HFFc6 (cell line): ENCODE results near the gene SUSD1. TPM values are rescaled to one million over a fixed set of nuclear protein-coding genes. Genes with fewer than 3 reads are reported as not detected.

Experiments used
- DNase-seq: peaks from one replicate; pipeline ENCODE4 v3.0.0-alpha.2; 2018
- H3K27ac Mint-ChIP-seq: 2 replicates; pipeline ENCODE4 v1.8.0; 2020; ENCODE audit warnings: mild to moderate bottlenecking, mixed read lengths
- H3K27me3 Mint-ChIP-seq: 2 replicates; pipeline ENCODE4 v1.8.0; 2021; ENCODE audit warnings: mild to moderate bottlenecking, moderate library complexity, mixed read lengths; ENCODE audit not compliant: insufficient read depth
- H3K36me3 Mint-ChIP-seq: 2 replicates; pipeline ENCODE4 v1.8.0; 2021; ENCODE audit warnings: low read depth, mixed read lengths
- H3K4me1 Mint-ChIP-seq: 2 replicates; pipeline ENCODE4 v1.8.0; 2020; ENCODE audit warnings: low read depth, mixed read lengths
- H3K4me3 Mint-ChIP-seq: 2 replicates; pipeline ENCODE4 v1.8.0; 2020; ENCODE audit warnings: mild to moderate bottlenecking, moderate library complexity, mixed read lengths
- H3K9me3 Mint-ChIP-seq: 2 replicates; pipeline ENCODE4 v1.8.0; 2020; ENCODE audit warnings: mild to moderate bottlenecking, mixed read lengths
- CTCF ChIP-seq: fragments of 200-600 bp; sonication (generic); IDR thresholded peaks from 2 replicates; pipeline ENCODE4 v1.5.0; 2021; ENCODE audit warnings: antibody characterized with exemption, mild to moderate bottlenecking
- total RNA-seq, 6 experiments: library from RNA; stranded (reverse); fragmentation: NEBNext Ultra II Directional; extraction: Animal tissue kit (Norgen Biotek cat#: 25700); gene quantifications; 2 replicates in 1 of 6; 3 replicates in 5 of 6; pipeline ENCODE4 v1.2.3, GENCODE V29; 2021

Gene SUSD1
- total RNA-seq, 6 experiments from 2014 or later = 3.5 to 9.4 (median 8.2) TPM

- no peak for DNase-seq
- H3K4me3 Mint-ChIP-seq = peak overlapping the region; percentile 47; the same call in 1 of the 2 replicates
- H3K27ac Mint-ChIP-seq = peak overlapping the region; percentile 95
- no peaks in the 10 kb centered on the region for H3K9me3 Mint-ChIP-seq
- H3K36me3 Mint-ChIP-seq = no peaks in the 10 kb centered on the region
- H3K4me1 Mint-ChIP-seq = peaks cover 51% of the 10 kb centered on the region
- no peak for TF ChIP-seq CTCF
- H3K27me3 Mint-ChIP-seq = no peaks in the 10 kb centered on the region; the same call in 1 of the 2 replicates
These were observed 161.8 kb downstream of the SUSD1 start for GRCh38 chr9:112013266-112013665.

GRCh38 chr9:112012026-112012902, 162.8 kb downstream of the SUSD1 start:
- Mint-ChIP-seq H3K36me3 (no peaks in the 10 kb centered on the region), H3K4me1 (peaks cover 61% of the 10 kb centered on the region), H3K4me3 (peak overlapping the region; percentile 47), H3K27ac (peak overlapping the region; percentile 95), H3K27me3 (no peaks in the 10 kb centered on the region; the same call in 1 of the 2 replicates), H3K9me3 (no peaks in the 10 kb centered on the region)
- no peak for TF ChIP-seq CTCF
- DNase-seq = peak; percentile 91

- peak overlapping the region; percentile 95 for H3K27ac Mint-ChIP-seq
- no peaks in the 10 kb centered on the region for H3K36me3 Mint-ChIP-seq
- H3K27me3 Mint-ChIP-seq = no peaks in the 10 kb centered on the region; the same call in 1 of the 2 replicates
- H3K9me3 Mint-ChIP-seq = no peaks in the 10 kb centered on the region
- no peak for DNase-seq
- no peak for TF ChIP-seq CTCF
- H3K4me3 Mint-ChIP-seq = no peak overlapping the region
- peaks cover 61% of the 10 kb centered on the region for H3K4me1 Mint-ChIP-seq
These were observed 164.0 kb downstream of the SUSD1 start for GRCh38 chr9:112011051-112011620.

GRCh38 chr9:112010537-112010936, 164.6 kb downstream of the SUSD1 start:
- H3K4me3 Mint-ChIP-seq = no peak overlapping the region
- H3K27ac Mint-ChIP-seq = no peak overlapping the region
- no peak for TF ChIP-seq CTCF
- no peaks in the 10 kb centered on the region for H3K9me3 Mint-ChIP-seq
- no peaks in the 10 kb centered on the region for H3K36me3 Mint-ChIP-seq
- no peak for DNase-seq
- no peaks in the 10 kb centered on the region; the same call in 1 of the 2 replicates for H3K27me3 Mint-ChIP-seq
- H3K4me1 Mint-ChIP-seq = peaks cover 57% of the 10 kb centered on the region

DNA sequence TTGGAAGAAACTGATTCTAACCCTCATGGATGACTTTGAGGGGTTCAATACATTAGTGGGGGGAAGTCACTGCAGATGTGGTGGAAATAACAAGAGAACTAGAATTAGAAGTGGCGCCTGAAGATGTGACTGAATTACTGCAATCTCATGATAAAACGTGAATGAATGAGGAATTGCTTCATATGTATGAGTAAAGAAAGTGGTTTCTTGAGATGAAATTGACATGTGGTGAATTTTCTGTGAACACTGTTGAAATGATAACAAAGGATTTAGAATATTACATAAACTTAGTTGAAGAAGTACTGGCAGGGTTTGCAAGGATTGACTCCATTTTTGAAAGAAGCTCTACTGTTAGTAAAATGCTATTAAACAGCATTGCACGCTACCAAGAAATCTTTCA, 165.4 kb downstream of the SUSD1 start:
- no peak overlapping the region for H3K4me3 Mint-ChIP-seq
- DNase-seq = no peak
- no peaks in the 10 kb centered on the region for H3K36me3 Mint-ChIP-seq
- H3K27me3 Mint-ChIP-seq = no peaks in the 10 kb centered on the region; the same call in 1 of the 2 replicates
- no peak for TF ChIP-seq CTCF
- H3K9me3 Mint-ChIP-seq = no peaks in the 10 kb centered on the region
- no peak overlapping the region for H3K27ac Mint-ChIP-seq
- peaks cover 49% of the 10 kb centered on the region for H3K4me1 Mint-ChIP-seq
